ENCODE data around the gene ZBTB7C.

ZBTB7C gene

GRCh38 chr18:48033790-48034650 lies 375.2 kb downstream of the ZBTB7C start:
- H3K4me1 ChIP-seq = no peaks in the 10 kb centered on the region
- no peak for TF ChIP-seq Cebpa-rat (IDR thresholded peaks at IDR 0.05)
- no peak overlapping the region for H3K4me2 ChIP-seq
- no peak overlapping the region for H3K9ac ChIP-seq
- H3K4me3 ChIP-seq = no peak overlapping the region
- H3K27ac ChIP-seq = no peak overlapping the region
- no peaks in the 10 kb centered on the region for H3K27me3 ChIP-seq
- H3K36me3 ChIP-seq = no peaks in the 10 kb centered on the region
- H3K9me3 ChIP-seq = no peaks in the 10 kb centered on the region
- no peaks in the 10 kb centered on the region for H4K20me1 ChIP-seq

DNA sequence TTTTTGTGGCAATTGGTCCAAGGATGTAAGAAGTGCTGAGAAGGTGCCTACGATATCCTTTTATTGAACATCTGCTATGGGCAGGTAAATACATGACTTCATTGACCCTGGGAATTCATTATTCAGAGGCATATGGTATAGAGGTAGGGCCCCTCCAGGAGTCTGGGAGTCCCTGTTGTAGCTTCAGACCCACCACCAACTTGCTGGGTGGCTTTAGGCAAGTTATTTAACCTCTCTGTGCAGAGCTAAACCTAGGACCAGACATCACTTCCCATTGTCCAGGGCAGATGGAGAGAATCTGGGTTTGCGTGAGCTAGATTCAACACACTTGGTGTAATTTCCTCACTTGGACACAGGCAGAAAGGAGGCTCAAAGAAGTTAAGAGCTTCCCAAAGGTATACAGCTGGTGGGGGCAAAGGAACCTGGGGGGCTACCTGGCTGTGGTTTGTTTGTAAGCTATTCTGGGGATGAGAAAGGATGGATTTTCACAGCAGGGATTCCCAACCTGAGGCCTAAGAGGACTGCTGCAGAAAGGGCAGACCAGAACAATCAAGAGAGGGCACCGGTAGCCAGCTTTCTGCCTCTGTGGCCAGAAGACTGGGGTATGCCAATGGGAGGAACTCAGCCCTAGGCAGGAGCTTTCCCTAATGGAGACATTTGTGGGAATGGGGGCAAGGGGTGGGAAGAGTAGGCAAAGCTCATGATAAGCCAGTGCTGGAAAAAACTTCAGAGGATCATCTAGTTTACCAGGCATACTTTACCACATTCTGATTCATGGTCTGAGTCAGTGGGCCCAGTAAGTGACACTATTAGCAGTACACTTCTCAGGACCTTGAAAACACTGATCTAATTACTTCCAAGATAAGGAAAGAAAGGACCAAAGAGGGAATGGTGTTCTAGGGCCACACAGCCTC lies 376.1 kb downstream of the ZBTB7C start:
- no peak overlapping the region for H3K27ac ChIP-seq
- no peaks in the 10 kb centered on the region for H3K27me3 ChIP-seq
- H3K4me1 ChIP-seq = peaks cover 3% of the 10 kb centered on the region
- H3K4me2 ChIP-seq = no peak overlapping the region
- H3K9me3 ChIP-seq = no peaks in the 10 kb centered on the region
- H3K4me3 ChIP-seq = no peak overlapping the region
- TF ChIP-seq Cebpa-rat (IDR thresholded peaks at IDR 0.05) = no peak
- no peaks in the 10 kb centered on the region for H3K36me3 ChIP-seq
- no peaks in the 10 kb centered on the region for H4K20me1 ChIP-seq
- no peak overlapping the region for H3K9ac ChIP-seq

DNA sequence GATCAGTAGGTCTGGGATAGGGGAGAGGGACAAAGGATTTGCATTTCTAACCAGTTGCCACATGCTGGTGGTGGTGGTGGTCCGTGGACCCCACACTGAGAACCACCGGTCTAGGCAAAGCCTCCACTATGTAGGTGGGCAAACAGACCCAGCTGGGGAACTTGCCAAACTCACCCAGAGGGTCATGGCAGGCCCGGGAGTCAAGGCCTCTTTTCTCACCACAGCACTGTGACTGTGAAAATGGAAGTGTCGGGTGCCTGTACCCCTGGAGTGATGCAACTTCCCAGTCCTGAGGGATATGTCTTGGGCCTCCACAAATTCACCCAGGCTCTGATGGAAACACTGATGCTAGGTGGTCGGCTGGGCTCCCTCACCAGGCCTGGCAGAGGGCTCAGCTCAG lies 377.5 kb downstream of the ZBTB7C start:
- Histone ChIP-seq H3K9me3 (no peaks in the 10 kb centered on the region), H3K9ac (no peak overlapping the region), H3K27ac (no peak overlapping the region), H3K36me3 (no peaks in the 10 kb centered on the region), H3K4me1 (peaks cover 13% of the 10 kb centered on the region), H4K20me1 (no peaks in the 10 kb centered on the region), H3K4me2 (no peak overlapping the region), H3K27me3 (no peaks in the 10 kb centered on the region), H3K4me3 (no peak overlapping the region)
- TF ChIP-seq Cebpa-rat (IDR thresholded peaks at IDR 0.05) = no peak

DNA sequence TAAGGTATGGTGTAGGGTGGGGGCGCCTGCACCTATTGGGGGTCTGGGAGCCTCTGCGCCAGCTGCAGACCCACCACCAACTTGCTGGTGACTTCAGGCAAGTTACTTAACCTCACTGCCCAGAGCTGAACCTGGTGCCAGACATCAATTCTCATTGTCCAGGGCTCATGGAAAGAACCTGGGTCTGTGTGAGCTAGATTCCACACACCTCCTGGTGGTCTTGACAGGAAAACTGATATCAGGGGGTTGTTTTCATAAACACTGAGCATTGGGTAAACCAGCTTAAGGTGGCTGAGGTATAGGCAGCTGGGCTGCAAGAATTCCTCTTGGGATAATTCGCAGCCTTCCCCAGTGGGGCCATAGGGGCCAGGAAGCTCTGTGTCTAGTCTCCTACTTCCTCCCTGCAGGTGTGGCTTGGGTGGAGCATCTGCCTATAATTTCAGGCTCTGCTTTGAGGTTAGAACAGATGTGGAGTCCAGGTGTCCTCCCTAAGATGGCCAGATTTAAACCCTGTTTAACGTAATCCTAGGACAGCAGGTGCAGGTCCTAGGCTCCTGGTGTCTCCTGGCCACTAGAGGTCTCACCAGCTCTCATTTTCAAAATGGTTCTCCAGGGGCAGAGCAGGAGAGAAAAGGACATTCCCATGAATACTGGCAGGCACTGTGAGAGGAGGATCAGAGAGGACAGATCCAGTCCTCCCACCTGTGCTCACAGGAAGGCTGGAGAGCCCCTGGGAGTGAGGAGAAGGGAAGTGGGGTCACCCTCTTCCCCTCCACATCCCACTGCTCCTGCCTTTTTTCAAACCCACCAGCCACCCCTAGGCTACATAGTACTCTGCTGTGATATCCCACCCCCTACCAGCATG lies 378.3 kb downstream of the ZBTB7C start:
- H3K27ac ChIP-seq = no peak overlapping the region

DNA sequence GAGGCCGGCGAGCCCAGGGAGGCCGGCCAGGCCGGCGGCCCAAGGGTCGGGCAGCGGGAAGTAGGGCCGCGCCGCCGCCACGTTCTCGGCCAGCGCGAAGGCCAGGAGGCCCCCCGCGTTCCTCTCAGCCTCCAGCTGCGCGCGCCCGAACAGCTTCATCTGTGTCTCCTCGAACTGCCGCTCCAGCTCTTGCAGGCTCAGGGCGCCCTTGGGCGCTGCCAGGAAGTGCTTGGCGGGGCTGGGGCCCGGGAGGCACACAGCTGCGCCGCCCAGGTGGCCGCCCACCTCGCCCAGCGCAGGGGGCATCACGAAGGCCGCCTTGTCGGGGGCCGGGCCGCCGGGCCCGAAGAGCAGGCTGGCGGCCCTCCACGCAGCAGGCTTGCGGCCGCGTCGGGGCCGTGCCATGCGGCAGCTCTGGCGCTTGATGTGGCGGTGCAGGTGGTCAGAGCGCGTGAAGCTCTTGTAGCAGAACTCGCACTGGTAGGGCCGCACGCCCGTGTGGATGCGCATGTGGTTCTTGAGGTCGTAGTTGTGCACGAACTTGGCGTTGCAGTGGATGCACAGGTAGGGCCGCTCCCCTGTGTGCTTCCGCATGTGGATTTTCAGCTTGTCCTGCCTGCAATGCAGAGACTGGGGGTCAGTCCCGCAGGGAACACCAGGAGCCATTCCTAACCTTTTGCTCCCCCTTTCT lies 379.7 kb downstream of the ZBTB7C start:
- no peak for TF ChIP-seq Cebpa-rat (IDR thresholded peaks at IDR 0.05)
- H3K27me3 ChIP-seq = no peaks in the 10 kb centered on the region
- peaks cover 13% of the 10 kb centered on the region for H3K4me1 ChIP-seq
- H3K36me3 ChIP-seq = no peaks in the 10 kb centered on the region
- no peak overlapping the region for H3K4me3 ChIP-seq
- no peaks in the 10 kb centered on the region for H4K20me1 ChIP-seq
- H3K9me3 ChIP-seq = no peaks in the 10 kb centered on the region
- H3K27ac ChIP-seq = no peak overlapping the region
- no peak overlapping the region for H3K4me2 ChIP-seq
- no peak overlapping the region for H3K9ac ChIP-seq

More for the DNA sequence above, 378.3 kb downstream of the ZBTB7C start:
- Histone ChIP-seq H3K4me3 (no peak overlapping the region), H3K4me1 (peaks cover 13% of the 10 kb centered on the region), H3K9me3 (no peaks in the 10 kb centered on the region), H3K36me3 (no peaks in the 10 kb centered on the region), H3K9ac (no peak overlapping the region), H3K4me2 (no peak overlapping the region), H3K27me3 (no peaks in the 10 kb centered on the region), H4K20me1 (no peaks in the 10 kb centered on the region)
- no peak for TF ChIP-seq Cebpa-rat (IDR thresholded peaks at IDR 0.05)

DNA sequence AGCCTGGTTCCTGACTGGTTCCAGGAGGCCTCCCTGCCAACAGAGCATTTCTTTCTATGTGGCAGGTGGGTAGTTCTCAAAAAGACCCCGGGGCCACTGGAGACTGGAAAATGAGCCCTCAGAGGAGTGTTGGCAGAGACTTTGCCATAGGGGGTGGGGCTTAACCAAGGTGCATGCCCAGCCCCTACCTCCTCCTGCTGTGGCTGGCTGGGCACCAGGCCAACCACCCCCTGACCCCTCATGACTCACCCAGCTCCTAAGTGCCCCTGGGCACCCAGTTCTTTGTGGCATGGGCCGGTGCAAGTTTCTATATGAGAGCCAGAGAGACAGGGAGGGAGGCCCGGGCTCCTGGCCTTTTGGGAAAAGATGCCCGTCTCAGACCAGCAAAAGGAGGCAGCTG lies 380.5 kb downstream of the ZBTB7C start:
- Histone ChIP-seq H3K36me3 (no peaks in the 10 kb centered on the region), H3K27ac (no peak overlapping the region), H3K9me3 (no peaks in the 10 kb centered on the region), H3K4me1 (peaks cover 13% of the 10 kb centered on the region), H3K27me3 (no peaks in the 10 kb centered on the region), H4K20me1 (no peaks in the 10 kb centered on the region), H3K4me3 (no peak overlapping the region), H3K9ac (no peak overlapping the region), H3K4me2 (no peak overlapping the region)
- TF ChIP-seq Cebpa-rat (IDR thresholded peaks at IDR 0.05) = no peak

DNA sequence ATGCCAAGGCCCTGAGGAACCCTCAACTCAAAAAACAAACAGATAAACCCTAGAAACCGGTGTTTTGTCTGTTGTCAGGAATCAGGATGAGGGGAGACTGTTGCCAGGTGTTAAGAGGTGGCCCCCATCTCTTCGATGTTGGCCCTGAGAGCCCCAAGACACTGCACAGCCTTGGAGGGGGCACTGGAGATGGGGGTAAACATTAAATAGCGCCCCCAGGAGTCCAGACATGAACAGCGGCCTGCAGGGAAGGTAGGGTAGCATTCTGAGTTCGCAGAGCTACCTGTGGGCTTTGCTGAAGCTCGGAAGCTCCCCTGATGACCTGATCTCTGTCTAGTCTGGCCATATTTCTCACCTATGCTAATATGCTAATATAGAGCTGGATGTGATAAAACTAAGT lies 381.1 kb downstream of the ZBTB7C start:
- H3K4me3 ChIP-seq = no peak overlapping the region
- H3K27me3 ChIP-seq = no peaks in the 10 kb centered on the region
- peak overlapping the region; percentile 54 for H3K4me2 ChIP-seq
- H3K9ac ChIP-seq = 0 out of 2 replicates have a peak overlapping the region, but pooled peaks have one; percentile 38
- H3K36me3 ChIP-seq = no peaks in the 10 kb centered on the region
- no peaks in the 10 kb centered on the region for H3K9me3 ChIP-seq
- H3K4me1 ChIP-seq = peaks cover 13% of the 10 kb centered on the region
- no peaks in the 10 kb centered on the region for H4K20me1 ChIP-seq
- no peak for TF ChIP-seq Cebpa-rat (IDR thresholded peaks at IDR 0.05)
- H3K27ac ChIP-seq = no peak overlapping the region

GRCh38 chr18:48027401-48027963 lies 381.7 kb downstream of the ZBTB7C start:
- TF ChIP-seq Cebpa-rat (IDR thresholded peaks at IDR 0.05) = no peak

More at GRCh38 chr18:48027401-48027963, 381.7 kb downstream of the ZBTB7C start:
- Histone ChIP-seq H3K9ac (0 out of 2 replicates have a peak overlapping the region, but pooled peaks have one; percentile 38), H3K9me3 (no peaks in the 10 kb centered on the region), H4K20me1 (no peaks in the 10 kb centered on the region), H3K4me2 (peak overlapping the region; percentile 54), H3K4me3 (no peak overlapping the region), H3K27ac (no peak overlapping the region), H3K36me3 (no peaks in the 10 kb centered on the region), H3K27me3 (no peaks in the 10 kb centered on the region), H3K4me1 (peaks cover 14% of the 10 kb centered on the region)
